ENCODE data around the gene SARNP. TPM values are rescaled to one million over a fixed set of nuclear protein-coding genes. Genes with fewer than 3 reads are reported as not detected.
A peak's percentile ranks its signal among the peaks of the same experiment; 100 is the strongest.

SARNP gene
- total RNA-seq, 1 donor: 53.6 TPM

- Histone ChIP-seq H4K20me1 (ENCODE audit: insufficient read depth, low read length) (peaks cover 3% of the 10 kb centered on the region), H3K27me3 (ENCODE audit: insufficient read depth, low read length) (no peaks in the 10 kb centered on the region), H3K79me2 (ENCODE audit: insufficient read depth, low read length) (peaks cover 8% of the 10 kb centered on the region), H3K36me3 (ENCODE audit: insufficient read depth, low read length) (no peaks in the 10 kb centered on the region), H3K4me3 (ENCODE audit: insufficient read depth, low read length) (no peak overlapping the region), H3K4me2 (ENCODE audit: insufficient read depth, low read length) (no peak overlapping the region), H3K9me3 (ENCODE audit: low read depth, low read length) (no peaks in the 10 kb centered on the region), H3K4me1 (ENCODE audit: insufficient read depth, low read length) (peaks cover 17% of the 10 kb centered on the region), H3K27ac (ENCODE audit: low read depth, low read length) (no peak overlapping the region), H2AFZ (ENCODE audit: low read length) (no peak overlapping the region)
- DNase-seq (ENCODE audit: insufficient read length, low spot score, missing footprints): no peak
- no peak for TF ChIP-seq CTCF (IDR thresholded peaks at IDR 0.05; ENCODE audit: extremely low read depth, low read depth, low read length)
Observed at GRCh38 chr12:55736076-55736475, 81.4 kb downstream of the SARNP start.

DNA sequence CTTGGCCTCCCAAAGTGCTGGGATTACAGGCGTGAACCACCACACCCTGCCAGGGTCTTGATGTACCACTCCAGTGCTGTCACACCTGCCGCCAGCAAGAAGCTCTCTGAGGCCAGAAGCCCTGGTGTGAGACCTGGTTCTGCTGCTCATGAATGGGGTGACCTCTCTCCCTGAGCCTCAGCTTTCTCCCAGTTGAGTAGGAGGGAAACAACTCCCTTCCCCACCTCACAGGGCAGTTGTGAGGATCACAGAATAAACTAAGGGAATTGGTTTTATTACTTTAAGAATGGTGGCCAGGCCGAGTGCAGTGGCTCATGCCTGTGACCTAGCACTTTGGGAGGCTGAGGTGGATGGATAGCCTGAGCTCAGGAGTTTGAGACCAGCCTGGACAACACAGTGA is 82.9 kb downstream of the SARNP start:
- H3K27ac ChIP-seq (ENCODE audit: low read depth, low read length): no peak overlapping the region
- H3K27me3 ChIP-seq (ENCODE audit: insufficient read depth, low read length): no peaks in the 10 kb centered on the region
- no peak overlapping the region for H3K4me2 ChIP-seq (ENCODE audit: insufficient read depth, low read length)
- H2AFZ ChIP-seq (ENCODE audit: low read length): no peak overlapping the region
- no peak for TF ChIP-seq CTCF (IDR thresholded peaks at IDR 0.05; ENCODE audit: extremely low read depth, low read depth, low read length)
- no peaks in the 10 kb centered on the region for H3K36me3 ChIP-seq (ENCODE audit: insufficient read depth, low read length)
- peaks cover 27% of the 10 kb centered on the region for H3K4me1 ChIP-seq (ENCODE audit: insufficient read depth, low read length)
- peaks cover 3% of the 10 kb centered on the region for H4K20me1 ChIP-seq (ENCODE audit: insufficient read depth, low read length)
- no peak for DNase-seq (ENCODE audit: insufficient read length, low spot score, missing footprints)
- no peaks in the 10 kb centered on the region for H3K9me3 ChIP-seq (ENCODE audit: low read depth, low read length)
- H3K79me2 ChIP-seq (ENCODE audit: insufficient read depth, low read length): peaks cover 20% of the 10 kb centered on the region
- no peak overlapping the region for H3K4me3 ChIP-seq (ENCODE audit: insufficient read depth, low read length)

- Histone ChIP-seq H3K27me3 (ENCODE audit: insufficient read depth, low read length) (no peaks in the 10 kb centered on the region), H4K20me1 (ENCODE audit: insufficient read depth, low read length) (peaks cover 3% of the 10 kb centered on the region), H3K79me2 (ENCODE audit: insufficient read depth, low read length) (peaks cover 20% of the 10 kb centered on the region), H3K27ac (ENCODE audit: low read depth, low read length) (no peak overlapping the region), H3K36me3 (ENCODE audit: insufficient read depth, low read length) (no peaks in the 10 kb centered on the region), H3K9me3 (ENCODE audit: low read depth, low read length) (no peaks in the 10 kb centered on the region), H3K4me2 (ENCODE audit: insufficient read depth, low read length) (no peak overlapping the region), H2AFZ (ENCODE audit: low read length) (no peak overlapping the region), H3K4me1 (ENCODE audit: insufficient read depth, low read length) (peaks cover 30% of the 10 kb centered on the region), H3K4me3 (ENCODE audit: insufficient read depth, low read length) (no peak overlapping the region)
- TF ChIP-seq CTCF (IDR thresholded peaks at IDR 0.05; ENCODE audit: extremely low read depth, low read depth, low read length): no peak
- DNase-seq (ENCODE audit: insufficient read length, low spot score, missing footprints): no peak
Observed at GRCh38 chr12:55733858-55734257, 83.7 kb downstream of the SARNP start.

- H3K4me1 ChIP-seq (ENCODE audit: insufficient read depth, low read length): peaks cover 25% of the 10 kb centered on the region
- no peaks in the 10 kb centered on the region for H3K9me3 ChIP-seq (ENCODE audit: low read depth, low read length)
- peak; percentile 78 for DNase-seq (ENCODE audit: insufficient read length, low spot score, missing footprints)
- H3K4me3 ChIP-seq (ENCODE audit: insufficient read depth, low read length): no peak overlapping the region
- no peak for TF ChIP-seq CTCF (IDR thresholded peaks at IDR 0.05; ENCODE audit: extremely low read depth, low read depth, low read length)
- peaks cover 3% of the 10 kb centered on the region for H4K20me1 ChIP-seq (ENCODE audit: insufficient read depth, low read length)
- no peaks in the 10 kb centered on the region for H3K36me3 ChIP-seq (ENCODE audit: insufficient read depth, low read length)
- no peak overlapping the region for H3K27ac ChIP-seq (ENCODE audit: low read depth, low read length)
- peaks cover 26% of the 10 kb centered on the region for H3K79me2 ChIP-seq (ENCODE audit: insufficient read depth, low read length)
- H3K4me2 ChIP-seq (ENCODE audit: insufficient read depth, low read length): no peak overlapping the region
- no peak overlapping the region for H2AFZ ChIP-seq (ENCODE audit: low read length)
- H3K27me3 ChIP-seq (ENCODE audit: insufficient read depth, low read length): no peaks in the 10 kb centered on the region
Observed at GRCh38 chr12:55733021-55733555, 84.4 kb downstream of the SARNP start.
